OCI-LY3 (cell line): ENCODE measurements around the gene GTF2A2.

Source experiments
- EZH2phosphoT487 ChIP-seq: fragments of 200-600 bp; shearing (Covaris generic); IDR thresholded peaks from 2 replicates; pipeline ENCODE4 v1.6.1; 2018; ENCODE audit warnings: antibody characterized with exemption, mixed run types, low read depth
- TF ChIP-seq, protein P1 (sequence below): fragments of 200-600, 300-600 bp; sonication (generic); IDR thresholded peaks from 2 replicates; pipeline ENCODE4 v1.5.1; 2014; ENCODE audit warnings: antibody characterized with exemption, low read length, low read depth

GRCh38 chr15:59687836-59688235, 30.5 kb upstream of the GTF2A2 start:
- TF ChIP-seq, protein P1, sequence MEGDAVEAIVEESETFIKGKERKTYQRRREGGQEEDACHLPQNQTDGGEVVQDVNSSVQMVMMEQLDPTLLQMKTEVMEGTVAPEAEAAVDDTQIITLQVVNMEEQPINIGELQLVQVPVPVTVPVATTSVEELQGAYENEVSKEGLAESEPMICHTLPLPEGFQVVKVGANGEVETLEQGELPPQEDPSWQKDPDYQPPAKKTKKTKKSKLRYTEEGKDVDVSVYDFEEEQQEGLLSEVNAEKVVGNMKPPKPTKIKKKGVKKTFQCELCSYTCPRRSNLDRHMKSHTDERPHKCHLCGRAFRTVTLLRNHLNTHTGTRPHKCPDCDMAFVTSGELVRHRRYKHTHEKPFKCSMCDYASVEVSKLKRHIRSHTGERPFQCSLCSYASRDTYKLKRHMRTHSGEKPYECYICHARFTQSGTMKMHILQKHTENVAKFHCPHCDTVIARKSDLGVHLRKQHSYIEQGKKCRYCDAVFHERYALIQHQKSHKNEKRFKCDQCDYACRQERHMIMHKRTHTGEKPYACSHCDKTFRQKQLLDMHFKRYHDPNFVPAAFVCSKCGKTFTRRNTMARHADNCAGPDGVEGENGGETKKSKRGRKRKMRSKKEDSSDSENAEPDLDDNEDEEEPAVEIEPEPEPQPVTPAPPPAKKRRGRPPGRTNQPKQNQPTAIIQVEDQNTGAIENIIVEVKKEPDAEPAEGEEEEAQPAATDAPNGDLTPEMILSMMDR, result no peak
- TF ChIP-seq EZH2phosphoT487, result no peak
